Naive B cell (primary cell): ENCODE data around the gene CLCN6. TPM values are rescaled to one million over a fixed set of nuclear protein-coding genes. Genes with fewer than 3 reads are reported as not detected.

Experiments used
- ATAC-seq, 2 donors: fragments of 150-1000 bp; cut with Tn5 transposase; 2 replicates each; pipeline ENCODE4 v1.10.0; 2021; ENCODE audit warnings: low read depth in 2 of 2, mild to moderate bottlenecking in 2 of 2, moderate library complexity in 2 of 2
- DNase-seq: peaks from one replicate; pipeline ENCODE4 v3.0.0; 2022
- H3K27ac Mint-ChIP-seq, 6 donors: one replicate each; pipeline ENCODE4 v1.8.0; 2020 to 2022; ENCODE audit warnings: mild to moderate bottlenecking in 6 of 6, mixed read lengths in 6 of 6, moderate library complexity in 5 of 6, inconsistent platforms in 2 of 6
- H3K27me3 Mint-ChIP-seq, 3 donors: one replicate each; pipeline ENCODE4 v1.8.0; 2021 to 2022; ENCODE audit warnings: mixed read lengths in 3 of 3, mild to moderate bottlenecking in 1 of 3
- H3K36me3 Mint-ChIP-seq, 2 donors: one replicate each; pipeline ENCODE4 v1.8.0; 2020 to 2022; ENCODE audit warnings: mixed read lengths in 2 of 2, inconsistent platforms in 1 of 2, mild to moderate bottlenecking in 1 of 2
- H3K4me1 Mint-ChIP-seq, 3 donors: one replicate each; pipeline ENCODE4 v1.8.0; 2020 to 2022; ENCODE audit warnings: mixed read lengths in 3 of 3, inconsistent platforms in 1 of 3, mild to moderate bottlenecking in 1 of 3, moderate library complexity in 1 of 3
- H3K4me3 Mint-ChIP-seq, 8 donors: one replicate each; pipeline ENCODE4 v1.8.0; 2020 to 2022; ENCODE audit warnings: mild to moderate bottlenecking in 8 of 8, mixed read lengths in 8 of 8, moderate library complexity in 8 of 8, inconsistent platforms in 2 of 8
- H3K9me3 Mint-ChIP-seq, 7 donors: one replicate each; pipeline ENCODE4 v1.8.0; 2020 to 2022; ENCODE audit warnings: mixed read lengths in 7 of 7, mild to moderate bottlenecking in 5 of 7, inconsistent platforms in 2 of 7, moderate library complexity in 1 of 7
- polyA plus RNA-seq, 6 donors: library from polyadenylated mRNA; unstranded; fragments of 300-500 nt; fragmentation: Illumina TruSeq; gene quantifications; one replicate each; pipeline ENCODE4 v1.2.3, GENCODE V29; 2021; ENCODE audit warnings: low read depth in 6 of 6

The CLCN6 gene
- polyA plus RNA-seq, 6 donors from 2014 or later, result 1.9 to 19.0 (median 9.1) TPM

DNA sequence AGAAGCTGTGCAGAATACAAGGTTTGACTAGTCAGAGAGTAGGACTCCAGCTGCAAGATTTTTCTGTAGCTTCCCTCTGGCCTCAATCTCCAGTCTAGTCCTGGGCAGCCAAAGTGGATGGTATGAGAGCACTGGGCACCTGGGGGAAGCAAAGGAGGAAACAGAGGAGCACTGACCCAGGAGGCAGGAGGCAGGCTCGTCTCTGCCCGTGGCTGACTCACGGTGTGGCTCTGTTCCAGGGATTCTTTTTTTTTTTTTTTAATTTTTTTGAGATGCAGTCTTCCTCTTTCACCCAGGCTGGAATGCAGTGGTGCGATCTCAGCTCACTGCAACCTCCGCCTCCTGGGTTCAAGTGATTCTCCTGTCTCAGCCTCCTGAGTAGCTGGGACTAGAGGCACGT is 56.9 kb downstream of the CLCN6 start:
- no peak overlapping the region for H3K27ac Mint-ChIP-seq
- DNase-seq, result no peak
- H3K27me3 Mint-ChIP-seq, result peaks cover 40 to 64% (median 41%) of the 10 kb centered on the region in 3 donors
- H3K4me3 Mint-ChIP-seq, result no peak overlapping the region
- peaks cover 0 to 4% (median 0%) of the 10 kb centered on the region in 7 donors for H3K9me3 Mint-ChIP-seq
- H3K36me3 Mint-ChIP-seq, result no peaks in the 10 kb centered on the region
- no peak for ATAC-seq
- H3K4me1 Mint-ChIP-seq, result no peaks in the 10 kb centered on the region

DNA sequence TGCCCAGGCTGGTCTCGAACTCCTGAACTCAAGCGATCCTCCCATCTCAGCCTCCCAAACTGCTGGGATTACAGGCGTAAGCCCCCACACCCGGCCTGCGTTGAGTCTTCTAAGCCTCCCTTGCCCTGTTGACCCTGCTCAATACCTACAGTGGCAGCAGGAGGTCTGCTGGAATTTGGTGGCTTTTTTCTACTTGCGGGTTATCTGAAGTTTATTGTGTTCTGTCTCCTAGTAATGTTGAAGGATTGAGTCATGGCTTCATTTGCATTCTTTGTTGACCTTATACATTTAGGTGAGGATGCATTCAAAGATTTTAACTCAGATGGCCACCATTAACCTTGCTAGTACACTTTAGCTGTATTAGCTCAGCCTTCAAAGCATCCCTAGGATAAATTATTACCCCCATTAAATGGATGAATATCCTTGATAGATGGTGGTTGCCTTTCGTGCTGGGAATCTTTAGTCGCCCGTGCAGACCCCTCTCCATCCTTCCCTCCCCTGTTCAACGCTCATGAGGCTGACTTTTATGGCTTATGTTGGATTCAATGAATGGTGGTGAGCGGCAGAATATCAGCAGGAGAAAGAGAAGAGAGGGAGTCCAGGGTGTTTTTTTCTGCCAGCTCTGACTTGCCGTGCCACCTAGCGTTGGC is 62.5 kb downstream of the CLCN6 start:
- Mint-ChIP-seq H3K9me3 (peaks cover 0 to 1% (median 0%) of the 10 kb centered on the region in 7 donors), H3K4me1 (no peaks in the 10 kb centered on the region), H3K36me3 (no peaks in the 10 kb centered on the region), H3K27ac (no peak overlapping the region), H3K27me3 (peaks cover 14 to 44% (median 23%) of the 10 kb centered on the region in 3 donors), H3K4me3 (no peak overlapping the region)
- DNase-seq (no peak), ATAC-seq (no peak)

DNA sequence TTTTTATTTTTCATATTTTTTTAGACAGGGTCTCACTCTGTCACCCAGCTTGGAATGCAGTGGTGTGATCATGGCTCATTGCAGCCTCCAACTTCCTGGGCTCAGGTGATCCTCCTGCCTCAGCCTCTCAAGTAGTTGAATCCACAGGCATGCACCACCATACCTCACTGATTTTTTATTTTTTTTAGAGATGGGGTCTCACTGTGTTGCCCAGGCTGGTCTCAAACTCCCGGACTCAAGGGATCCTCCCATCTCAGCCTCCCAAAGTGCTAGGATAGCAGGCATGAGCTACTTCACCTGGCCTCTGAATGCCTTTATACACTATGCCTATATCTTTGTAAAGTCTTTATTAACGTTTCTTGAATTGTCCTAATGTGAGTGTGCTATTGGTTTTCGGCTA is 63.1 kb downstream of the CLCN6 start:
- peaks cover 0 to 3% (median 0%) of the 10 kb centered on the region in 7 donors for H3K9me3 Mint-ChIP-seq
- H3K27me3 Mint-ChIP-seq, result peaks cover 8 to 47% (median 30%) of the 10 kb centered on the region in 3 donors
- no peaks in the 10 kb centered on the region for H3K4me1 Mint-ChIP-seq
- no peaks in the 10 kb centered on the region for H3K36me3 Mint-ChIP-seq
- ATAC-seq (no peak), DNase-seq (no peak)
- no peak overlapping the region for H3K27ac Mint-ChIP-seq
- no peak overlapping the region for H3K4me3 Mint-ChIP-seq

DNA sequence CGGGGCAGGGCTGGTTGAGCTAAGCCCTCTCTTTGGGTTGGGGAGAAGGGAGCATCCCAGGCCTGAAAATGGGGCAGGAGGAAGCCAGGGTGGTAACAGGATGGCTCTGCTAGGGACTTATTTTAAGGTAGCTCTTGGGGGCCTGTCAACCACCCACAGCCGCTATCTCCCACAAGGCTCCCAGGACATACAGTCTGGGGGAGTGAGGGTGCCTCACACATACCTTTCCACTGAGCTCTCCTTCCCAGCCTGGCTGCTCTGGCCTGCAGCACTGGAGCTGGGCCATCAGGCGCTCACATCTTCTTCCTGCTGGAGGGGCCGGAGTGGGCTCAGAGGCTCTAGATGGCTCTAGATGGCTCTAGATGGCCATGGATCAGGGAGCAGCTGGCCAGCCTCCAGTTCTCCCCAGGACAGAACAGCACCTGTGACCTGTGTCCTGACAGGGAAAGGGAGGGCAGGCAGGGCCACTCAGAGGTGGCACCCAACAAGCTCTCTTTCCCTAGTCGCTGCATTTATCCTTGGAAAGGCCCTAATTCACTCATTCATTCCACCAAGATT is 63.7 kb downstream of the CLCN6 start:
- Mint-ChIP-seq H3K4me3 (no peak overlapping the region), H3K4me1 (no peaks in the 10 kb centered on the region), H3K27ac (no peak overlapping the region), H3K27me3 (peaks cover 8 to 49% (median 35%) of the 10 kb centered on the region in 3 donors), H3K9me3 (peaks cover 0 to 3% (median 0%) of the 10 kb centered on the region in 7 donors), H3K36me3 (no peaks in the 10 kb centered on the region)
- ATAC-seq, result no peak
- no peak for DNase-seq

GRCh38 chr1:11872545-11872944 is 66.6 kb downstream of the CLCN6 start:
- H3K4me3 Mint-ChIP-seq, result no peak overlapping the region
- DNase-seq (no peak), ATAC-seq (no peak)
- no peak overlapping the region for H3K27ac Mint-ChIP-seq
- no peaks in the 10 kb centered on the region for H3K36me3 Mint-ChIP-seq
- H3K9me3 Mint-ChIP-seq, result peaks cover 0 to 3% (median 0%) of the 10 kb centered on the region in 7 donors
- H3K27me3 Mint-ChIP-seq, result peaks cover 18 to 58% (median 47%) of the 10 kb centered on the region in 3 donors
- no peaks in the 10 kb centered on the region for H3K4me1 Mint-ChIP-seq

- Mint-ChIP-seq H3K27ac (no peak overlapping the region), H3K36me3 (no peaks in the 10 kb centered on the region), H3K4me1 (no peaks in the 10 kb centered on the region), H3K4me3 (no peak overlapping the region), H3K27me3 (peaks cover 18 to 62% (median 47%) of the 10 kb centered on the region in 3 donors), H3K9me3 (peaks cover 0 to 3% (median 0%) of the 10 kb centered on the region in 7 donors)
- ATAC-seq (no peak), DNase-seq (no peak)
Measured at GRCh38 chr1:11873395-11874257, 67.6 kb downstream of the CLCN6 start.

GRCh38 chr1:11874258-11874562 is 68.2 kb downstream of the CLCN6 start:
- DNase-seq, result no peak
- Mint-ChIP-seq H3K9me3 (peaks cover 0 to 3% (median 0%) of the 10 kb centered on the region in 7 donors), H3K36me3 (no peaks in the 10 kb centered on the region), H3K4me1 (no peaks in the 10 kb centered on the region), H3K27me3 (peaks cover 18 to 66% (median 47%) of the 10 kb centered on the region in 3 donors), H3K27ac (no peak overlapping the region), H3K4me3 (no peak overlapping the region)
- ATAC-seq, result no peak

GRCh38 chr1:11874624-11875023 is 68.6 kb downstream of the CLCN6 start:
- Mint-ChIP-seq H3K36me3 (no peaks in the 10 kb centered on the region), H3K4me3 (no peak overlapping the region), H3K4me1 (no peaks in the 10 kb centered on the region), H3K27me3 (peaks cover 18 to 64% (median 47%) of the 10 kb centered on the region in 3 donors), H3K27ac (no peak overlapping the region), H3K9me3 (peaks cover 0 to 3% (median 0%) of the 10 kb centered on the region in 7 donors)
- ATAC-seq (no peak), DNase-seq (no peak)

DNA sequence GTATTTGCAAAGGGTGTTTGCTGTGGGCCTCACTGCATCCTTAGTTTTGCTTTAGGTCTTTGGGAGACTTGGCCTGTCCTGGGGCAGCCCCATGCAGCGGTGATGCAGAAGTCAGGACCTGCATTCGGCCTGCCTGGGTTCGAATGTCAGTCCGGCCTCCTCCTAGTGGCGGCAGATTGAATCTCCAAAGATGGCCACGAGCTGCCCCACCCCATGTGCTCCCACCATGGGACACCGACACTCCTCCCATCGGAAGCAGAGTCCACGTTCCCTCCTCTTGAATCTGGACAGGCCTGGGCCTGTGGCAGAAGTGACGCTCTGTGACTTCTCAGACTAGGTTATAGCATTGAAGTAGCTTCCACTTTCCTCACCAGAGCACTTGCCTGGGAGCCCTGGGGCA is 69.1 kb downstream of the CLCN6 start:
- H3K27ac Mint-ChIP-seq, result no peak overlapping the region
- no peak overlapping the region for H3K4me3 Mint-ChIP-seq
- no peaks in the 10 kb centered on the region for H3K4me1 Mint-ChIP-seq
- DNase-seq, result no peak
- H3K27me3 Mint-ChIP-seq, result peaks cover 18 to 60% (median 46%) of the 10 kb centered on the region in 3 donors
- ATAC-seq, result no peak
- no peaks in the 10 kb centered on the region for H3K36me3 Mint-ChIP-seq
- peaks cover 0 to 3% (median 0%) of the 10 kb centered on the region in 7 donors for H3K9me3 Mint-ChIP-seq

GRCh38 chr1:11877074-11877473 is 71.1 kb downstream of the CLCN6 start:
- DNase-seq (no peak), ATAC-seq (no peak)
- H3K9me3 Mint-ChIP-seq, result peaks cover 0 to 2% (median 0%) of the 10 kb centered on the region in 7 donors
- H3K4me3 Mint-ChIP-seq, result no peak overlapping the region
- H3K4me1 Mint-ChIP-seq, result no peaks in the 10 kb centered on the region
- H3K36me3 Mint-ChIP-seq, result no peaks in the 10 kb centered on the region
- H3K27me3 Mint-ChIP-seq, result peaks cover 13 to 51% (median 37%) of the 10 kb centered on the region in 3 donors
- no peak overlapping the region for H3K27ac Mint-ChIP-seq

GRCh38 chr1:11878081-11878890 is 72.3 kb downstream of the CLCN6 start:
- H3K36me3 Mint-ChIP-seq, result no peaks in the 10 kb centered on the region
- no peak for ATAC-seq
- no peak overlapping the region for H3K27ac Mint-ChIP-seq
- DNase-seq, result no peak
- peaks cover 9 to 61% (median 42%) of the 10 kb centered on the region in 3 donors for H3K27me3 Mint-ChIP-seq
- no peaks in the 10 kb centered on the region for H3K4me1 Mint-ChIP-seq
- H3K4me3 Mint-ChIP-seq, result no peak overlapping the region
- peaks cover 0 to 2% (median 0%) of the 10 kb centered on the region in 7 donors for H3K9me3 Mint-ChIP-seq

DNA sequence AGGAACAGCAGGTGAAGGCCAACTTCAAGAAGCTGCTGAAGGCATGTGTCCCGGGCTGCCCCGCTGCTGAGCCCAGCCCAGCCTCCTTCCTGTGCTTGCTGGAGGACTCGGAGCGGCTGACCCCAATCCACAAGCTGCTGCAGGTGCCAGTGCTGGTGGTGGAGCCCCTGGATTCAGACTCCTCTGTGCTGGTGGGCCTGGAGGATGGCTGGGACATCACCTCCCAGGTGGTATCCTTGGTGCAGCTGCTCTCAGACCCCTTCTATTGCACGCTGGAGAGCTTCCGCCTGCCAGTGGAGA is 72.8 kb downstream of the CLCN6 start:
- H3K27me3 Mint-ChIP-seq, result peaks cover 9 to 56% (median 38%) of the 10 kb centered on the region in 3 donors
- H3K9me3 Mint-ChIP-seq, result peaks cover 0 to 2% (median 0%) of the 10 kb centered on the region in 7 donors
- H3K27ac Mint-ChIP-seq, result no peak overlapping the region
- DNase-seq, result no peak
- no peak for ATAC-seq
- H3K4me3 Mint-ChIP-seq, result no peak overlapping the region
- no peaks in the 10 kb centered on the region for H3K4me1 Mint-ChIP-seq
- H3K36me3 Mint-ChIP-seq, result no peaks in the 10 kb centered on the region
